HG03175 (cell line): ENCODE measurements around the gene WWOX.

Experiments used
- ATAC-seq: cut with Tn5 transposase; IDR thresholded peaks from one replicate; pipeline ENCODE4 v1.9.1; 2021; ENCODE audit warnings: mild to moderate bottlenecking, moderate library complexity; ENCODE audit not compliant: unreplicated experiment

Gene WWOX

GRCh38 chr16:78425891-78426510 is 326.5 kb downstream of the WWOX start:
- ATAC-seq: no peak

- ATAC-seq: no peak
Observed at GRCh38 chr16:78428193-78428592, 328.7 kb downstream of the WWOX start.

- no peak for ATAC-seq
Observed at GRCh38 chr16:78430281-78430680, 330.8 kb downstream of the WWOX start.

GRCh38 chr16:78431004-78431670 is 331.7 kb downstream of the WWOX start:
- no peak for ATAC-seq

- ATAC-seq: no peak
Observed at GRCh38 chr16:78431701-78432100, 332.2 kb downstream of the WWOX start.

- ATAC-seq: no peak
Observed at GRCh38 chr16:78432451-78432850, 333.0 kb downstream of the WWOX start.

GRCh38 chr16:78433116-78433515 is 333.7 kb downstream of the WWOX start:
- ATAC-seq: no peak

GRCh38 chr16:78434401-78434800 is 334.9 kb downstream of the WWOX start:
- ATAC-seq: no peak

GRCh38 chr16:78435260-78435659 is 335.8 kb downstream of the WWOX start:
- ATAC-seq: no peak

GRCh38 chr16:78436023-78436422 is 336.6 kb downstream of the WWOX start:
- no peak for ATAC-seq

- ATAC-seq: no peak
Observed at GRCh38 chr16:78436846-78437245, 337.4 kb downstream of the WWOX start.

- ATAC-seq: peak; percentile 63
Observed at GRCh38 chr16:78437352-78437968, 338.0 kb downstream of the WWOX start.

- no peak for ATAC-seq
Observed at GRCh38 chr16:78438219-78438618, 338.8 kb downstream of the WWOX start.

GRCh38 chr16:78438632-78439031 is 339.2 kb downstream of the WWOX start:
- ATAC-seq: no peak

- no peak for ATAC-seq
Observed at GRCh38 chr16:78439646-78440045, 340.2 kb downstream of the WWOX start.

- ATAC-seq: no peak
Observed at GRCh38 chr16:78441298-78441697, 341.8 kb downstream of the WWOX start.

- no peak for ATAC-seq
Observed at GRCh38 chr16:78443542-78444364, 344.3 kb downstream of the WWOX start.

- ATAC-seq: no peak
Observed at GRCh38 chr16:78445818-78446217, 346.4 kb downstream of the WWOX start.

- ATAC-seq: no peak
Observed at GRCh38 chr16:78446486-78446885, 347.0 kb downstream of the WWOX start.

GRCh38 chr16:78446992-78447563 is 347.6 kb downstream of the WWOX start:
- ATAC-seq: no peak

GRCh38 chr16:78448658-78449271 is 349.3 kb downstream of the WWOX start:
- ATAC-seq: no peak
